Stimulated activated CD4-positive, alpha-beta T cell treated with anti-CD3 and anti-CD28 coated beads, Interleukin-2, amount 100 ng/mL, for 4 hours (primary cell): ENCODE data around the gene DRD2.
"Not testable (repeated sequence)": the region's sequence is repeated elsewhere in the genome, so short reads cannot be mapped to it uniquely, and the experiment has no call there.

Experiments used
- DNase-seq: peaks from one replicate; pipeline ENCODE4 v3.0.0-alpha.2; 2020; ENCODE audit warnings: low read depth

Gene DRD2

DNA sequence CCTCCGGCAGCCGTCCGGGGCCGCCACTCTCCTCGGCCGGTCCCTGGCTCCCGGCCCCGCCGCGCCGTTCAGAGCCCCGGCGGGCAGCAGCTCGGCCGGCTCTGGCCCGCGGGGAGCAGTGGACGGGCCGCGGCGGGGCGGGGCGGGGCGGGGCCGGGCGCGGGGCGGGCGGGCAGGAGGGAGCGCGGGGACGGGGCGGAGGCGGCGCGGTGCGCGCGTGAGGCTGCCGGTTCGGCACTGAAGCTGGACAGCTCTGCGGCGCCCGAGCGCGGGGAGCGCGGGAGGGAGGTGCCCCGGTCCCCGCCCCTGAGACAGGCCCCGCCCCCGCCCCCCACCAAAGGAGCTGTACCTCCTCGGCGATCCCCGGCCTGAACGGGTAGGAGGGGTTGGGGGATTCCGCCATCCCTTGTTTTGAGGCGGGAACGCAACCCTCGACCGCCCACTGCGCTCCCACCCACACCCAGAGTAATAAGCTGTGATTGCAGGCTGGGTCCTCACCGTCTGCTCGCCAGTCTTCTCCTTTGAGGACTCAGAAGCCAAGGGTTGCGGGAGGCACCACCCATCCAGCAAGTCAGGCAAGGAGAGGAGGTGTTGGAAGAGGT lies at the start of gene DRD2:
DRD2 (minus strand) TSS at position 239 of the 602 bp plus-strand sequence. CDS start 50,747 bp downstream, outside the sequence.
- DNase-seq, result no peak

- not testable (repeated sequence) for DNase-seq
Observed at GRCh38 chr11:113523906-113524305, 48.7 kb upstream of the DRD2 start.

- DNase-seq, result no peak
Observed at GRCh38 chr11:113521737-113522517, 46.7 kb upstream of the DRD2 start.

- DNase-seq, result no peak
Observed at GRCh38 chr11:113519989-113520613, 44.9 kb upstream of the DRD2 start.

GRCh38 chr11:113518716-113519495 lies 43.7 kb upstream of the DRD2 start:
- DNase-seq, result no peak

GRCh38 chr11:113517361-113517760 lies 42.2 kb upstream of the DRD2 start:
- DNase-seq, result no peak

DNA sequence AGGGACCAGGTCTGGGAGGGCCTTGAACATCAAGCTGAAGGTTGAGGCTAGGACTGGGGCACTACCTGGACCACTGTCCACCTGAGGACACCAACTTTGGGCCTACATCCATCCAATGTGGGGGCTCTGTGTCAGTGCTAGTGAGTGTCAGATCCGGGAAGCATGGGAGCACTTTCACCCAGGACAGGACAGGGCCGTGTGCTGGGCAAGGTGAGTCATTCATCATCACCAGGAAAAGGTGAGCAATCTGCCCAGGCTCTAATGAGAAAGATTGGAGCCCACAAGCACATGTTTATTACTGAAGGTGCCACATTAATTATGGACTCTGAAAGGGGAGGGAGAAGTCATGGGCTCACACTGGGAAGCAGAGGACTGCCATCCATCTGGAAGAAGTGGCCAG lies 39.7 kb upstream of the DRD2 start:
- DNase-seq, result no peak

- DNase-seq, result no peak
Observed at GRCh38 chr11:113507341-113507740, 32.1 kb upstream of the DRD2 start.

GRCh38 chr11:113506893-113507292 lies 31.7 kb upstream of the DRD2 start:
- no peak for DNase-seq

- no peak for DNase-seq
Observed at GRCh38 chr11:113506461-113506860, 31.3 kb upstream of the DRD2 start.

- no peak for DNase-seq
Observed at GRCh38 chr11:113505541-113506375, 30.6 kb upstream of the DRD2 start.

DNA sequence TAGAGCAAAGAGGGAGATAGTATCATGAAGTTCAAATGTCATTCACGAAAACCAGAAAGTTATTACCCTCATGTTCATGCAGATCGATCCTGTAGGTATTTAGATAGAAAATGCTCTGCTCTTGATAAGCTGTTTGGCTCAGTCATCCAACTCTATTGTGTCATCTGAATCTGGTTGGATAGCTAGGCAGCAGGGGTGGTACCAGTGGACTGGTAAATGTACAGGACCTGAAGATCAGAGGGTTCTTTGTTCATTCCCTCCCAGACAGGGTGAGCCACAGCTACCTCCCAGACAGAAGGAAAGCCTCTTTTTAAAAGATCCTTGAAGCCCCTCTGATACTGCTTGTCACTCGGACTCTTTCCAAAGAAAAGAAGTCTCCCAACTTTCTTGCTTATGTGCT lies 29.8 kb upstream of the DRD2 start:
- no peak for DNase-seq

DNA sequence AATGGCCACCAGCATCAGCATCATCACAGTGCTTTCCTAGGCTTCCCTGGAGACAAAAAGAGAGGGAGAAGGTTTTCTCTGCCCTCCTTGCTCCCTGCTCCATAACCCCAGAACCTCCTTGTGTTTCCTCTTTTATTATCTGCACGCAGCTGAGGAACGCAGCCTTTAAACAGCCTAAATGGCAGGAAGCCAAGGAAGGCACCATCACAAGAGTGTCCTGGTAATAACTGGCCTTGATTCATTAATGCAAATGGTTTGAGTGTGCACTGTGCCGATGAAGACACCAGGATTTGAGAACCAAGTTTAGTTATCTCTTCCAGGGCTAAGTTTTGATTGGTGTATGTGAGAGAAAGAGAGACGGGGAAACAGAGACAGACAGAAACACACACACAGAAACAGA lies 29.4 kb upstream of the DRD2 start:
- no peak for DNase-seq

DNA sequence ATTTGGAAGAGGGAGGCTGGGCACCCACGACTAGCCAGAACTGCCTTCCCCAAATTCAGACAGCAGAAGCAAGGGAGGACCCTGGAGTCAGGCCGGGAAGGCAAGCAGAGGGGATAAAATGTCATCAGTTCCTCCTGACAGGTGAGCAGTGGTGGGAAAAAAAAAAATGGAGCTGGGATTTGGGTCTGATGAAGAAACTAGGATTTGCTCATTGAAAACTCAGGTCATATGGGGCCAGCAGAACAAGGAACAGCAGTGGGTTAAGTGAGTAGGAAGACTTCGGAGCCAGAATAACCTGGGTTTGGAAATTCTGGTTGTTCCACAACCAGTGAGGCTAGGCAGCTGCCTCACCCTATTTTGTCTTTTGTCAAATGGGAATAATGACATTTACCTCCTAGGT lies 28.9 kb upstream of the DRD2 start:
- no peak for DNase-seq

DNA sequence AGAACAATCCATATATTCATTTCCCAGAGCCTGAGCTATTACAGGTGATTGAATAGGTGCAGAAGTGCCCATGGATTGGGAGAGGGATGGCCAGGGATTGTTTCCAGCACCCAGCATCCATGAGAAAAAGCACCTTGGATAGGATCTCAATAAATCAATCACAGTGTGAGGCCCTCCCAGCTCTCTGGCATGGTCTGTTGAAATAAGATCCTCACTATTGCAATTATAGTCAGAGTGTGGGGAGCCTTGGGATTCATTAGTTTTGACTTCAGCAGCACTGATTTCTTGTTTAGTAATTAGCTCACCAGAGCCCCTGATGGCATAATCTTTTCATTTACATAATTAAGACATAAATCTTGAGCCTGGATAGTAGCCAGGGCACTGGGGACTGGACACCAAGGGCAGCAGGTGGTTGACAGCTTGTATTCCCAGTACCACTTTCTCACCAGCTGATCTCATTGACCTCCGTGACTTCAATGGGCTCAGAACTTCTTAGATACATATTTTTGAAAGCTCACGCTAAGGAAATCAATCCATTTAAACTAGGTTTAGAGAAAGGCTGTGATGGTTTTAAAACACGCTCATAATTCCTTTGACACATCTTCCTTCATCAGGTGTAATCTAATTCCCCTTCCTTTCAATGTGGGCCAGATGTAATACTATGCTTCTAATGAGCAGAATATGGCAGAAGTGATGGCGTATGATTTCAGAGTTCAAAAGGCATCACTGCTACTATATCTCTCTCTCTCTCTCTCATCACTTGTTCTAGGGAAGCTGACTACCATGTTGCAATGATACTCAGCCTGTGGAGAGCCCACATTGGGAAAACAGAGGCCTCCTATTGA lies 22.1 kb upstream of the DRD2 start:
- DNase-seq, result no peak

- no peak for DNase-seq
Observed at GRCh38 chr11:113496026-113496651, 20.9 kb upstream of the DRD2 start.

DNA sequence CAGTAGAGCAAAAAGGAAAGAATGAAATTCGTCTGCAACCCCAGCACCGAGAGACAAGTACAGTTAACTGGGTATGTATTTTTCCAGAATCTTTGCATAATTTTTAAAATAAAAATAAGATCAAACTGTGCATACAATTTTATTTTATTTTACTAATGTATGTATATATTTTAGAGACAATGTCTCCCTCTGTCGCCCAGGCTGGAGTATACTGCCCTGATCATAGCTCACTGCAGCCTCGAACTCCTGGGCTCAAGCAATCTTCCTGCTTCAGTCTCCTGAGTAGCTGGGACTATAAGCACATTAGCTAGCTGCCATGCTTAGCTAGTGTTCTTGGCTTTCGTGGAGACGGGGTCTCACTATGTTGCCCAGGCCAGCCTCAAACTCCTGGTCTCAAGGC lies 18.8 kb upstream of the DRD2 start:
- DNase-seq, result no peak

- DNase-seq, result no peak
Observed at GRCh38 chr11:113493206-113493605, 18.0 kb upstream of the DRD2 start.

DNA sequence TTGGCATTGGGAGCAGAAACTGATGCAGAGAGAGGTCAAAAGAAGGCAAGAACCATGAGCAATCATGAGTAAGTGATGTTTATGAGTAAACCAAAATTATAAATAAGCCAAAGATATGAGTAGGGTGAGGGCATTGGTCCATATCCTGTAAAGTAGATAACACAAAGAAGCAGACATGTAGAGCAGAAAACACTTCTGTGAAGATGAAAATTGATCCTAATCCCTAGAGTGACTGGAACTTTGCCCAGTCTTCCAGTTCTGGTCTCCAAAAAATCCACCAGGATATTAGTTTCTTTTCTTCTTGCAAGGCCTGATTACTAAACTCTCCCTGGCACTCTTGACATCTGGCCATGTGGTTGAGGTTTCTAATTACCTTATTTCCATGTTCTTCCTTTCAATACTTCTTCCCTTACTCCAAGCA lies 13.7 kb upstream of the DRD2 start:
- no peak for DNase-seq

DNA sequence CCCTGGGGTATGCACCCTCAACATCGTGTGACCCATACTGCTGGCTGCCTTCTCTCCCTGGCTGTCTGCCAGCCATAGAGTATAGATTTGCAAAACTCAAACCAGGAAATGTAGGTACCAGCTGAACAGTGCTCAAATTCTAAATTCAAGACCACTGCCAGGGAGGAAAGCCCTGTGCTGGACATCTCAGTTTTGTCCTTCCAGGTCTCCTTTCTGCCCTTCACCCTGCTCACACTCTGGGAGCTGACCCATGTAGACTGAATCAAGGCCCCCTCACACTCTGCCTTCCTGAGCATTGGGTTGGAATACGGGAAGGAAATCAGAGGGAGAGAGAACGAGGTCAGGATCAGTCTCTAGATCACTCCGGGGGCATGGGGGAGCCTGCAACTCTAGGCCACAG lies 12.4 kb upstream of the DRD2 start:
- DNase-seq, result no peak
